Endothelial cell of umbilical vein (primary cell): ENCODE measurements around the gene TNFRSF8. TPM values are rescaled to one million over a fixed set of nuclear protein-coding genes. Genes with fewer than 3 reads are reported as not detected.

Experiments
- BruUV-seq: library from RNA; stranded (reverse); fragments of 400-500 nt; replicated peaks from 2 replicates; lab custom pipeline; 2021; lab: Mats Ljungman, UMichigan
- CTCF ChIA-PET: fragments of 300-600, 350-600 bp; sonication (Branson Sonifier 250); formaldehyde crosslinking; loops from one replicate; lab custom pipeline; 2021; ENCODE audit warnings: antibody characterized with exemption, inconsistent platforms; lab: Charles Lee
- POLR2A ChIA-PET: fragments of 300-600, 350-600 bp; sonication (Branson Sonifier 250); formaldehyde crosslinking; loops from one replicate; lab custom pipeline; 2021; ENCODE audit warnings: antibody characterized with exemption, inconsistent platforms; lab: Charles Lee
- DNase-seq: peaks from one replicate; pipeline ENCODE4 v3.0.0-alpha.2; 2011; ENCODE audit warnings: low read depth, low spot score
- FAIRE-seq: peaks from 2 replicates; lab custom pipeline; 2011; peaks lifted over from hg19 to GRCh38; lab: Jason Lieb, UNC
- H2AFZ ChIP-seq: 2 replicates; pipeline ENCODE4 v1.6.0; 2012; ENCODE audit warnings: low read depth, low read length, control low read depth, inconsistent platforms
- H3K27ac ChIP-seq: 2 replicates; pipeline ENCODE4 v1.5.1; 2011; ENCODE audit warnings: low read depth, mild to moderate bottlenecking, control low read depth, low read length, moderate library complexity; ENCODE audit not compliant: insufficient read depth
- H3K27me3 ChIP-seq, 2 experiments: 2 replicates each; pipeline versions ENCODE4 v1.6.0 to v1.6.1; 2011; ENCODE audit warnings: low read length in 2 of 2, mixed read lengths in 1 of 2; ENCODE audit not compliant: control insufficient read depth in 2 of 2, insufficient read depth in 2 of 2
- H3K36me3 ChIP-seq, 2 experiments: 2 replicates in 1 of 2; 3 replicates in 1 of 2; pipeline ENCODE4 v1.5.1; 2011; ENCODE audit warnings: low read length in 2 of 2, mild to moderate bottlenecking in 1 of 2, moderate library complexity in 1 of 2; ENCODE audit not compliant: control insufficient read depth in 2 of 2, insufficient read depth in 2 of 2; ENCODE audit errors: extremely low read depth in 1 of 2
- H3K4me1 ChIP-seq: 3 replicates; pipeline ENCODE4 v1.5.1; 2011; ENCODE audit warnings: mild to moderate bottlenecking, low read length; ENCODE audit not compliant: control insufficient read depth, insufficient read depth; ENCODE audit errors: extremely low read depth
- H3K4me2 ChIP-seq: 2 replicates; pipeline ENCODE4 v1.6.1; 2011; ENCODE audit warnings: low read length, control low read depth, mixed read lengths; ENCODE audit not compliant: insufficient read depth
- H3K4me3 ChIP-seq, 3 experiments: fragments of 200-600 bp in 1 of 3; sonication (generic), shearing (Covaris generic) in 1 of 3; replicated peaks in 1 of 3; 2 replicates each; pipeline ENCODE4 v1.5.1; 2011 to 2016; ENCODE audit warnings: control low read depth in 3 of 3, low read length in 3 of 3, mild to moderate bottlenecking in 2 of 3, inconsistent platforms in 1 of 3, low read depth in 1 of 3, moderate library complexity in 1 of 3; ENCODE audit not compliant: insufficient read depth in 1 of 3
- H3K79me2 ChIP-seq: 2 replicates; pipeline ENCODE4 v1.6.0; 2012; ENCODE audit warnings: low read length, inconsistent platforms; ENCODE audit not compliant: control insufficient read depth, insufficient read depth
- H3K9ac ChIP-seq: replicated peaks from 2 replicates; pipeline ENCODE3; 2011; ENCODE audit warnings: low read length, control low read depth; ENCODE audit not compliant: insufficient read depth; ENCODE audit errors: extremely low read depth
- H3K9me1 ChIP-seq: replicated peaks from 3 replicates; pipeline ENCODE4 v1.6.0; 2011; ENCODE audit warnings: mild to moderate bottlenecking, low read length; ENCODE audit not compliant: control insufficient read depth, insufficient read depth; ENCODE audit errors: extremely low read depth
- H3K9me3 ChIP-seq: replicated peaks from 2 replicates; pipeline ENCODE4 v1.5.1; 2012; ENCODE audit warnings: low read length, inconsistent platforms; ENCODE audit not compliant: control insufficient read depth, insufficient read depth
- H4K20me1 ChIP-seq: replicated peaks from 2 replicates; pipeline ENCODE3; 2011; ENCODE audit warnings: mild to moderate bottlenecking, low read length; ENCODE audit not compliant: control insufficient read depth, insufficient read depth; ENCODE audit errors: extremely low read depth
- CTCF ChIP-seq, 2 donors: IDR thresholded peaks; 1 replicate in 1 of 2; 2 replicates in 1 of 2; pipeline ENCODE4 v1.5.1; 2011; ENCODE audit warnings: low read length in 2 of 2, mild to moderate bottlenecking in 2 of 2, moderate library complexity in 2 of 2, control low read depth in 1 of 2, inconsistent platforms in 1 of 2, low read depth in 1 of 2; ENCODE audit not compliant: insufficient read depth in 1 of 2; ENCODE audit errors: extremely low read depth in 1 of 2
- EZH2 ChIP-seq: IDR thresholded peaks from 2 replicates; pipeline ENCODE4 v1.6.1; 2012; ENCODE audit warnings: borderline replicate concordance, low read depth, mild to moderate bottlenecking, moderate library complexity, low read length, inconsistent platforms; ENCODE audit not compliant: severe bottlenecking
- FOS ChIP-seq: IDR thresholded peaks from 2 replicates; pipeline ENCODE4 v1.6.1; 2011; ENCODE audit warnings: mild to moderate bottlenecking, low read length, moderate library complexity, borderline replicate concordance; ENCODE audit not compliant: insufficient read depth
- GATA2 ChIP-seq: IDR thresholded peaks from 2 replicates; pipeline ENCODE4 v1.7.0; 2011; ENCODE audit warnings: low read depth, mild to moderate bottlenecking, moderate library complexity, mixed read lengths, low read length; ENCODE audit not compliant: insufficient read length, insufficient read depth
- JUN ChIP-seq: IDR thresholded peaks from 2 replicates; pipeline ENCODE4 v1.6.1; 2011; ENCODE audit warnings: borderline replicate concordance, low read depth; ENCODE audit not compliant: insufficient read length, insufficient read depth
- MYC ChIP-seq: IDR thresholded peaks from one replicate; pipeline ENCODE4 v1.6.1; 2011; ENCODE audit warnings: mild to moderate bottlenecking, low read depth, low read length
- POLR2A ChIP-seq: IDR thresholded peaks from 2 replicates; pipeline ENCODE4 v1.6.1; 2012; ENCODE audit warnings: low read depth, mild to moderate bottlenecking, control low read depth, low read length
- POLR2AphosphoS5 ChIP-seq: IDR thresholded peaks from 2 replicates; pipeline ENCODE4 v1.6.1; 2012; ENCODE audit warnings: low read depth, mild to moderate bottlenecking, control low read depth, low read length, moderate library complexity; ENCODE audit not compliant: insufficient read depth
- dilution Hi-C: fragments of 300-500 bp; cut with MboI; formaldehyde crosslinking; loops from one replicate; pipeline ENCODE4 v1.15.0; 2019; ENCODE audit warnings: low sequenced_read_pairs; ENCODE audit not compliant: extremely low pct_ligation_motif_present
- intact Hi-C: fragments of 100-400 bp; cut with micrococcal nuclease; formaldehyde crosslinking; loops from one replicate; pipeline ENCODE4 v1.10.0; 2022
- polyA plus RNA-seq, 4 experiments: library from polyadenylated mRNA; depleted of rRNA in 3 of 4; stranded (reverse) in 3 of 4; unstranded in 1 of 4; fragments of >200 nt; gene quantifications; 2 replicates each; pipeline versions ENCODE4 v1.2.1 to v1.2.3, GENCODE V29; 2011 to 2012; ENCODE audit warnings: missing spikeins in 1 of 4
- total RNA-seq: library from RNA; stranded (reverse); gene quantifications from 2 replicates; pipeline ENCODE4 v1.2.3, GENCODE V29; 2021
- TF ChIP-seq, protein P1 (sequence below): IDR thresholded peaks from 2 replicates; pipeline ENCODE4 v1.6.1; 2011; ENCODE audit not compliant: insufficient read depth, insufficient read length

Gene TNFRSF8
- total and polyA plus RNA-seq, 2 donors (not counting 3 experiments of a cell fraction or from before 2014, with no cell fraction given), result 0.47 TPM; not detected in 1

DNA sequence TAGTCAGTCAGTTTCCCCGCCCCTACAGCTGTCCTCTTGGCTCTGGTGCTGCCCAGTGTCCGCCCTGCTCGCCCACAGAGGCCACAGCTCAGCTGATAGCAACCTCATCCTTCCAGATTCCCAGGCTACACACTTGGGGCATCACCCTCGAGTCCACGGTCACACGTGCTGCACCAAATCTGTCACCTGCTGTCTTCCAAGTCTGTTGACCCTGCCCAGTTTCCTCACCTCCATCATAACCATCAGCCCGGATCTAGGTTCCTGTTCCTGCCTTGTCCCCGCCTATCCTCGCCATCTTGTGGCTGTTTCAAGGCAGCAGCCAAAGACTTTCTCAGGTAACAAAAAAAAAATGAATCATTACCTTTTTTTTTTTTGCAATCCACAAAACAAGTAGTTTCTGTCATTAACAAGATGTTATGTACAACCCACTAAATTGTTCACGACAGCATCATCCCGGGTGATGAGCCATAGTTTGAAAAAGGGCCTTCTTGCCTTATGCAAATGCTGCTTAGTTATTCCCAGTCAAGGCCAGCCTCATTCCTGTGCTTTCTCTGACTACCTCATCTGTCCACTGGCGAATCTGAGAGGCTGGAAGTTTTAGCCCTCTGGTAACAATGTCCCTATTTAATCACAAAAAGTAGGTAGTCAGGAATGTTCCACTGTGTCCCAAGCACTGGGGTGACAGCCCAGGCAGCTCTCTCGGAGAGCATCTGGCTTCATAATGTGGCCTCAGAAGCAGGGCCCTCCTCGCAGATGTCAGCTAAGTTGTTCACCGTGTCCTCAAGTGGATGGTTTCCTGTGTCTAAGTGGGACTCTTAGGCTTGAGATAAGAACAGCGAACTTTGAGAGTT is 48.7 kb upstream of the TNFRSF8 start:
- FAIRE-seq, result no peak
- Histone ChIP-seq H3K79me2 (no peaks in the 10 kb centered on the region), H3K4me3 (no peak overlapping the region), H3K9me1 (no peaks in the 10 kb centered on the region), H4K20me1 (no peaks in the 10 kb centered on the region), H3K9me3 (no peaks in the 10 kb centered on the region), H3K27me3 (no peaks in the 10 kb centered on the region), H3K4me2 (no peak overlapping the region), H3K27ac (no peak overlapping the region), H3K36me3 (peaks cover 5 to 23% of the 10 kb centered on the region in 2 experiments), H2AFZ (no peak overlapping the region), H3K9ac (no peak overlapping the region), H3K4me1 (no peaks in the 10 kb centered on the region)
- TF ChIP-seq GATA2 (no peak), POLR2A (no peak), FOS (no peak), JUN (no peak), CTCF (IDR thresholded peaks at IDR 0.05; ENCODE audit: extremely low read depth in 1 of 2, insufficient read depth in 1 of 2, low read depth in 1 of 2, low read length in 2 of 2) (no peak), MYC (no peak), POLR2AphosphoS5 (no peak), EZH2 (no peak)
- TF ChIP-seq, protein P1, sequence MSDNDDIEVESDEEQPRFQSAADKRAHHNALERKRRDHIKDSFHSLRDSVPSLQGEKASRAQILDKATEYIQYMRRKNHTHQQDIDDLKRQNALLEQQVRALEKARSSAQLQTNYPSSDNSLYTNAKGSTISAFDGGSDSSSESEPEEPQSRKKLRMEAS, result no peak
- DNase-seq, result no peak
- dilution Hi-C loops, result no loop called here
- intact Hi-C loops, result no loop called here
- CTCF ChIA-PET, result no interaction called here
- POLR2A ChIA-PET, result no interaction called here
- BruUV-seq, result no TSS peak
